Natural killer cell treated with Interleukin-12 subunit alpha and Interleukin-12 subunit beta and Interleukin-15 and Interleukin-18, amount 100 ng/mL, for 72 hours (primary cell): ENCODE results near the gene JARID2. TPM values are rescaled to one million over a fixed set of nuclear protein-coding genes. Genes with fewer than 3 reads are reported as not detected.

ENCODE experiments used
- ATAC-seq, 2 donors: fragments of 150-1000 bp; cut with Tn5 transposase in 1 of 2; sonication (Bioruptor Pico), chemical (Tn5 transposase) in 1 of 2; 2 replicates each; pipeline ENCODE4 v1.10.0; 2021
- DNase-seq: peaks from one replicate; pipeline ENCODE4 v3.0.0; 2022; ENCODE audit warnings: low spot score
- H3K27ac Mint-ChIP-seq, 2 donors: 1 replicate in 1 of 2; 2 replicates in 1 of 2; pipeline ENCODE4 v1.8.0; 2022; ENCODE audit warnings: mixed read lengths in 2 of 2, mild to moderate bottlenecking in 1 of 2, moderate library complexity in 1 of 2
- H3K27me3 Mint-ChIP-seq, 2 donors: 1 replicate in 1 of 2; 2 replicates in 1 of 2; pipeline ENCODE4 v1.8.0; 2022; ENCODE audit warnings: mixed read lengths in 2 of 2
- H3K36me3 Mint-ChIP-seq: one replicate; pipeline ENCODE4 v1.8.0; 2022; ENCODE audit warnings: mixed read lengths
- H3K4me1 Mint-ChIP-seq, 2 donors: 1 replicate in 1 of 2; 2 replicates in 1 of 2; pipeline ENCODE4 v1.8.0; 2022; ENCODE audit warnings: low read depth in 2 of 2, mixed read lengths in 2 of 2, mild to moderate bottlenecking in 1 of 2
- H3K4me3 Mint-ChIP-seq: one replicate; pipeline ENCODE4 v1.8.0; 2022; ENCODE audit warnings: mixed read lengths
- H3K9me3 Mint-ChIP-seq: 2 replicates; pipeline ENCODE4 v1.8.0; 2022; ENCODE audit warnings: mixed read lengths
- total RNA-seq, 2 donors: library from RNA; stranded (reverse); gene quantifications; one replicate each; pipeline ENCODE4 v1.2.3, GENCODE V29; 2022

The JARID2 gene
- total RNA-seq, 2 donors from 2014 or later, result 28.6 to 34.9 TPM

- no peaks in the 10 kb centered on the region for H3K27me3 Mint-ChIP-seq
- no peaks in the 10 kb centered on the region for H3K9me3 Mint-ChIP-seq
- H3K4me3 Mint-ChIP-seq, result no peak overlapping the region
- ATAC-seq (no peak), DNase-seq (no peak)
- peaks cover 10 to 18% of the 10 kb centered on the region in 2 donors for H3K4me1 Mint-ChIP-seq
- H3K27ac Mint-ChIP-seq, result no peak overlapping the region
- H3K36me3 Mint-ChIP-seq, result peaks cover 5% of the 10 kb centered on the region
Measured at GRCh38 chr6:15242503-15242902, 3.4 kb upstream of the JARID2 start.

GRCh38 chr6:15242937-15243614, 2.8 kb upstream of the JARID2 start:
- DNase-seq (no peak), ATAC-seq (no peak)
- Mint-ChIP-seq H3K36me3 (peaks cover 5% of the 10 kb centered on the region), H3K4me3 (peak overlapping the region; percentile 9), H3K27me3 (no peaks in the 10 kb centered on the region), H3K4me1 (peaks cover 10 to 21% of the 10 kb centered on the region in 2 donors), H3K27ac (no peak overlapping the region), H3K9me3 (no peaks in the 10 kb centered on the region)

DNA sequence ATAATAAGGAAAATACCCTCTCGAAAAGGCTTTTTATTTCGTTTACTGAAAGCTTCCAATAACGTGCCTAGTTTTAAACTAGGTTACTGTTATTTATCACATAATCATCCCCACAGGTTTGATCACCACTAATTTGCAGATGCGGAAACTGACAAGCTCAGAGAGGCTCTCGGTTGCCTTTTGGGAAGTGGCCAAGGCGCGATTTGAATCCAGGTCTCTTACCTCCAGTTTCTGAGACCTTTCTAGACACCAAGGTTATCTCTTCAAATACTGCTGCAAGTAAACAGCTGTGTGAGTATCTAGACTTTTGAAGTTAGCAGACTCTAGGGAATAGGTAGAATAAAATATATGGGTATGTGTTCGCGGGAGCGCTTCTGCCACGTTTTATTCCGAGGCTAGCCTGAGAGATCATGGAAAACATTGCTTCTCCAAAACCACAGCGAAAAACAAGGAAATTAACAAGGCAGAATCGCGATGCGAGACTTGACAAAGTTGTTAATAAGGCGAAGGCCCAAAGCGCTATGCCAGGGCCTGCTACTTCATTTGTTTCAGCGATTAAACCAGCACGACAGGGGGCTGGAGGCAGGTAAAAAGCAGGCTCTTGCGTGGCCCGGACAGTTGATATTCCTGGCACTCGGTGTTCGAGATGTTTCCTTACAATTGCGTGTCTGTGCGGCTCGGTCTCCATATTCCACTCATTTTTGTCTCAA, 1.8 kb upstream of the JARID2 start:
- H3K9me3 Mint-ChIP-seq, result no peaks in the 10 kb centered on the region
- H3K4me1 Mint-ChIP-seq, result peaks cover 12 to 24% of the 10 kb centered on the region in 2 donors
- ATAC-seq, result no peak
- H3K36me3 Mint-ChIP-seq, result peaks cover 5% of the 10 kb centered on the region
- H3K27ac Mint-ChIP-seq, result no peak overlapping the region
- H3K4me3 Mint-ChIP-seq, result peak overlapping the region; percentile 54
- H3K27me3 Mint-ChIP-seq, result no peaks in the 10 kb centered on the region
- no peak for DNase-seq

GRCh38 chr6:15244620-15245360, 1.1 kb upstream of the JARID2 start:
- Mint-ChIP-seq H3K27ac (peak overlapping the region; percentile 91 to 100), H3K36me3 (peaks cover 5% of the 10 kb centered on the region), H3K4me3 (peak overlapping the region; percentile 99), H3K9me3 (no peaks in the 10 kb centered on the region), H3K27me3 (no peaks in the 10 kb centered on the region), H3K4me1 (peaks cover 19 to 32% of the 10 kb centered on the region in 2 donors)
- DNase-seq (no peak), ATAC-seq (peak; percentile 1 to 17)

- Mint-ChIP-seq H3K27me3 (no peaks in the 10 kb centered on the region), H3K9me3 (no peaks in the 10 kb centered on the region), H3K36me3 (peaks cover 5% of the 10 kb centered on the region), H3K4me3 (peak overlapping the region; percentile 99), H3K27ac (peak overlapping the region; percentile 91 to 100), H3K4me1 (peaks cover 28 to 44% of the 10 kb centered on the region in 2 donors)
- no peak for ATAC-seq
- no peak for DNase-seq
Measured at GRCh38 chr6:15246217-15246665, 372 bp downstream of the JARID2 start.

DNA sequence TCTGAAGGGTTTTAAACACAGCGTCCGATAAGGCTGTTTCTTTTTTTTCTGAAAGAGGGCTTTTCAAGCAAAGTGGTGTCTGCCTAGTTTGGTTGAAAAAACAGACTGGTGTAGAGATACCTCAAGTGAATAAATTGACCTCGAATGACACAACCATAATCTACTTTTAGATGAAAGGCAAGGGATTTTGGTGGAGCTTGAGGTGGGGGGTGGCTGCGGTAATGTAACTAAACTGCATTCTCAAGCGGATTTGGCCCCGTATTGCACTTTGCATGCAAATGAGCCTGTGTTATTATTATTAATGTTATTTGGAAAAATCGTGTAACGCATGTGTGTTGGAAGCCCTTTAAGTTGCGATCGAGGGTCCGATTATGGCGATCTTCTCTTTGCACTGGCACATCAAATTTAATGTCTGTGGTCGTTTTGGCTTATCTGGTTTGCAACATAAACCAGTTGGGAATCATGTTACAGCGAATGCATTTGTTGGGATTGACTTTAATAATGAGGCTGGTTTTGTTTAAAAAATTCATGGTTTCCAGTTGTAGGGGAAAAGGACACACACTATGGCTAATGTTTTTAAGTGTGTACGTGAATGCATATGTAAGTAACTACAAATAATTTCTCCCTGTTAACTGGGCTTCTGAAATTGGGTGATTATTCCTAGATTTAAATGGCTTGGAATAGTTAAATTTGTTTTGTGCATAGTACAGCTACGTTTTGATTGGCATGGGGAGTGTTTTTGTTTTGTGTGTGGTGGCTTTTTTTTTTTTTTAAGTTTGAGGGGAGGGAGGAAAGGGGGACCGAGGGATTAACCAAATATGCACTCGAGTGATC, 1.0 kb downstream of the JARID2 start:
- H3K27me3 Mint-ChIP-seq, result no peaks in the 10 kb centered on the region
- ATAC-seq, result no peak
- peaks cover 32 to 50% of the 10 kb centered on the region in 2 donors for H3K4me1 Mint-ChIP-seq
- H3K4me3 Mint-ChIP-seq, result peak overlapping the region; percentile 99
- no peaks in the 10 kb centered on the region for H3K9me3 Mint-ChIP-seq
- peak overlapping the region; percentile 91 to 100 for H3K27ac Mint-ChIP-seq
- H3K36me3 Mint-ChIP-seq, result peaks cover 5% of the 10 kb centered on the region
- no peak for DNase-seq

DNA sequence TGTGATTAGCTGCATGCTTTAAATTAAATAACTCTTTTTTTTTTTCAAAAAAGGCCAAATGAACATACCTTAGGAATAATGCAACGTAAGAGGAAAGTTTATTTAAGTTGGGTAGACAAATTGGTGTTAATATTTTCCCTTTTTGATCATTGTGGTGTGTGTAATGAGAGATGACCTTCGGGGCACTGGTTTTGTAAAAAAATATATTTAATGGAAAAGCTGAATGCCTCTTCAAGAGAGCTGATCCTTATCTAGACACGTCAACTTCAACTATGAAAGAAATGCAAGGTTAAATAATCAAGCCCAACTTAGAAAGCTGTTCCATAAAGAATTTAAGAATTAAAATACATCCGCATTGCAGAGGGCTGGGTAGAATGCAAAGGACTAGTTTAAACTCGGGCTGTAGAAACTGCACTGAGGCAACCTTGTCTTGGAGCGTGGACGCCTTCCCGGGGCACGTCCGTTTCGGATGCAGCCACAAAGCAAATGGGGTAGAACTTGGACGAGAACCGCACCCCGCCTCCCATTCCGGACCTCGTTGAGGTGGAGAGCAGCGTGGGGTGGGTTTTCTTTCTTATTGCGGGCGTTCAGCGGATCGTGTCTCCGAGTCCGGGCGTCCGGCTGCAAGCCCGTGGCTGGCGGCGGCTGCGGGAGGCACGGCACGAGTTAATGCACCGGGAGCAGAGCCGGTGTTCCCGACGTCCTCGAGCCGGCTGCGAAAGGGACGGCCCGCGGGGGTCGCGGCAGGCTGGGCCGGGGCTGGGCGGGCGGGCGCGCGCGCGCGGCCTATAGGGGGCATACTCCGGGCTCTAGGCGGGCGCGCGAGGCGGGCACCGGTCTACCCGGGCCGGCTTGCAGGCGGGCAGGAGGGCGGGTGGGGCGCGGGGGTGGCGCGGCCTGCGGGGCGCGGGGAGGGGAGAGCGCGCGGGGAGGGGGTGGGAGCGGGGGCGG, 1.9 kb downstream of the JARID2 start:
- Mint-ChIP-seq H3K27ac (peak overlapping the region; percentile 95 to 100), H3K9me3 (no peaks in the 10 kb centered on the region), H3K4me1 (peaks cover 41 to 59% of the 10 kb centered on the region in 2 donors), H3K27me3 (no peaks in the 10 kb centered on the region), H3K4me3 (peak overlapping the region; percentile 99), H3K36me3 (peaks cover 5% of the 10 kb centered on the region)
- ATAC-seq, result peak; percentile 39 to 41
- DNase-seq, result peak; percentile 68

DNA sequence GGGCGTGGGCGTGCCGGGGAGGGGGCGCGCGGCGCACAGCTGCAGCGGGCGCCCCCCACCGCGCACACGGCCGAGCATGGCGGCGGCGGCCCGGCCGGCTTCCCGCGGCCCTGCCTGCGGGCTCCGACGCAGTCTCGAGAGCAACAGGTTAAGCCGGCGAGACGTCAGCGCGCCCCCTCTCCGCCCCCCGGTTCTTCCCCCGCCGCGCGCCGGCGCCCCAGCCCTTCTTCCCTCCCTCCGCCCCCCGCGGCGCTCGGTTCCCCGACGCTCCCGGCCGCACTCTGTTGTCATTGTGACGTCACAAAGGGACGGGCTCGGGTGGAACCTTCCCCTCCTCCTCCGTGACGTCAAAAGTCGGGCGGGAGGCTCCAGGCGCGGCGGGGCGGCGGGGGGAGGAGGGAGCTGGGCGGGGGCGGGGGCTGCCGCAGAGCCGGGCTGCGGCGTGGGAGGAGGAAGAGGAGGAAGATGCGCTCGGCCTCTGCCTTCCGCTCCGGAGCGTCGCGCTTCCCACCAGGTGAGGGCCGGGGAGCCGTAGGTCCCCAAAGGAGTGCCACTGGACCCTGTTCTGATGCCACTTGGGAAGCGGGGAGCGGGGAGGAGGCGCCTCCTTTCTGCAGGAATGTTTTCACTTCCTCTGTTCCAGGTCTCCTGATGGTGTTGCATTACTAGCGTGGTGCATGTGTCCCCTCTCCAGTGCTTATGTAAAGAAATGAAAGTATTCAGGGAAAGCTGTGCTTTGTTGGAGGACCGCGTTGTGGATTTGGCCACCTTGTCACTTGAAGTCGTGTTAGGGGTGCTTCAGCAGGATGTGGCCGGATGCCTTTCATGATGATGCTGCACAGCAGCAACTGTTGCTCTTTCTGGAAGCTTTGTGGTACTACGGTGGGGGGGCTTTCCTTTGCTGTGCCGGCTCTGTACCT, 2.8 kb downstream of the JARID2 start:
- peak overlapping the region; percentile 95 to 96 for H3K27ac Mint-ChIP-seq

DNA sequence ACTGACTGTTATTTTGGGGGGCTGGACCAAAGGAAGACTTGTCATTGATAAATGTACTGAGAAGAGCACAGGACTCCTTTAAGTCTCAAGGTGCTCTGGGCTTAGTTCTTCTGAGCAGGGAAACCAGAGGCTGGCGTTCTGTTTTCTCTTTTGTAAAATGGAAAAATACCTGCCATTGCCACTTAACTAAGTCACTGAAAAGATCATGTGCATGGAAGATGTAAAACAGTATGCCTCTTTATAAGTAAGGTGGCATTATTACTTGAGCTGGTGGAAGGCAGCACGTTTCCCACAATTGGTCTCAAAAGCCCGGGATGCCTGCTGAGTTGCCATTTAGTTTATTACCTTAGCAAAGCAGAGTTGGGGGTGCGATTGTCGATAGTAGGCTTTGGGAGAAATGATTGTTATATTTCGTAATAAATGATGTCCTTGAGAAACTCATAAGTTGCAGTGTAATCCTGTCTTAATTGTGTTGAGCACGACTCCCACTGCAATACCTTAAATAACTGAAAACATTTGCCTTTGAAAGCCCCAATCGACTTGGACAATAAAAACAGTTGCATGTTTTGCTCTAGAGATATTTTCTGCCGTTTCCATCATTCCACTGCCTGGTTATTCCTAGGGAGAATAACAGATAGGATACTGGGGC, 3.6 kb downstream of the JARID2 start:
- no peak for DNase-seq
- Mint-ChIP-seq H3K36me3 (peaks cover 16% of the 10 kb centered on the region), H3K27me3 (no peaks in the 10 kb centered on the region), H3K4me3 (peak overlapping the region; percentile 95), H3K27ac (peak overlapping the region; percentile 95 to 96), H3K4me1 (peaks cover 56 to 76% of the 10 kb centered on the region in 2 donors), H3K9me3 (no peaks in the 10 kb centered on the region)
- ATAC-seq, result no peak

More for the DNA sequence above, 2.8 kb downstream of the JARID2 start:
- Mint-ChIP-seq H3K36me3 (peaks cover 8% of the 10 kb centered on the region), H3K4me1 (peaks cover 48 to 68% of the 10 kb centered on the region in 2 donors), H3K27me3 (no peaks in the 10 kb centered on the region), H3K4me3 (peak overlapping the region; percentile 95), H3K9me3 (no peaks in the 10 kb centered on the region)
- ATAC-seq (peak; percentile 77 to 79), DNase-seq (peak; percentile 96)

DNA sequence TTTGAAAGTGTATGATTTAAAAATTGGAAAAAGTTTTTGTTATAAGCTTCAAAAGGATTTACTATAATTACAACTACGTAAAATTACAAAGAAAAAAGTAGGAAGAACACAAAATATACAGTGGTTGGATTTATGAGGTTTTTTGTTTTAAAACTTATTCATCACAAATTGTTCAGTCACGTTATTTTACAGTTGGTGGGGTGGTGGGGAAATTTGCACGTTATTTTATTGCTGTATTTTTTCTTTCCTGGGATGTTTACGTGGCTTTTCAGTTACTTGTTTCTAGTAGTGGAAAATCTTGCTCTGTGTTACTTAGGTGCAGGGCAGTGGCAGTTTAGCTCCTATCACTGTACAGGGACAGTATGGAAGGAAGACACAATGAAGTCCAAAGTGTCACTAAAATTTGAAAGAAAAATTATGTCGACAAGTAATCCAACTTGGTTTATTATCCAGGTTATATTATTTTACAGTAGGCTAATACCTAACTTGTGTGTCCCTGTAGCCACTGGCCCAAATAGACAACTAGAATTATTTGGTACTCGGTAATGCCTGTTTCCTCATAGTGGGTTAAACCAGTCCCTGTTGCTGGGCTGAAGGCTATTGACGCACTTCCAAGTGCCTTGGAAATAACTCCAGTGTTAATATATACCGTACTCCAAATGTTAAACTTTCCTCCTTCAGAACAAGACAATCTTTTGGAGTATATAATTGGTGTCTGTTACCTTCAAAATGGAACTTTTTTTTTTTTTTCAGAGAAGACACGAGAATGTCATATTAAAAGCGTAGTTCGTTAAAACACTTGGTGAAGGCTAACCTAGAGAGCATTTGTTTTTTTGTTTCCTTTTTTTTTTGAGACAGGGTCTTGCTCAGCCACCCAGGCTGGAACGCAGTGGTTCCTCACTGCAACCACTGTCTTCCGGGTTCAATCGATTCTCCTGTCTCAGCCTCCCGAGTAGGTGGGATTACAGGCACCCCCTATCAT, 4.6 kb downstream of the JARID2 start:
- Mint-ChIP-seq H3K4me1 (peaks cover 66 to 82% of the 10 kb centered on the region in 2 donors), H3K4me3 (peak overlapping the region; percentile 95), H3K27ac (peak overlapping the region; percentile 95 to 96), H3K36me3 (peaks cover 16% of the 10 kb centered on the region), H3K9me3 (no peaks in the 10 kb centered on the region), H3K27me3 (no peaks in the 10 kb centered on the region)
- ATAC-seq, result no peak
- DNase-seq, result no peak
